Measurements from ENCODE around the gene MOK.

- TF ChIP-seq, protein P1, sequence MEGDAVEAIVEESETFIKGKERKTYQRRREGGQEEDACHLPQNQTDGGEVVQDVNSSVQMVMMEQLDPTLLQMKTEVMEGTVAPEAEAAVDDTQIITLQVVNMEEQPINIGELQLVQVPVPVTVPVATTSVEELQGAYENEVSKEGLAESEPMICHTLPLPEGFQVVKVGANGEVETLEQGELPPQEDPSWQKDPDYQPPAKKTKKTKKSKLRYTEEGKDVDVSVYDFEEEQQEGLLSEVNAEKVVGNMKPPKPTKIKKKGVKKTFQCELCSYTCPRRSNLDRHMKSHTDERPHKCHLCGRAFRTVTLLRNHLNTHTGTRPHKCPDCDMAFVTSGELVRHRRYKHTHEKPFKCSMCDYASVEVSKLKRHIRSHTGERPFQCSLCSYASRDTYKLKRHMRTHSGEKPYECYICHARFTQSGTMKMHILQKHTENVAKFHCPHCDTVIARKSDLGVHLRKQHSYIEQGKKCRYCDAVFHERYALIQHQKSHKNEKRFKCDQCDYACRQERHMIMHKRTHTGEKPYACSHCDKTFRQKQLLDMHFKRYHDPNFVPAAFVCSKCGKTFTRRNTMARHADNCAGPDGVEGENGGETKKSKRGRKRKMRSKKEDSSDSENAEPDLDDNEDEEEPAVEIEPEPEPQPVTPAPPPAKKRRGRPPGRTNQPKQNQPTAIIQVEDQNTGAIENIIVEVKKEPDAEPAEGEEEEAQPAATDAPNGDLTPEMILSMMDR (IDR thresholded peaks at IDR 0.05) = no peak
- no peak for TF ChIP-seq POLR2A (IDR thresholded peaks at IDR 0.05)
These were observed 42.0 kb downstream of the MOK start for GRCh38 chr14:102262929-102263462.

All from uterus (tissue), 2 donors.